ENCODE data around the gene NAA20. TPM values are rescaled to one million over a fixed set of nuclear protein-coding genes. Genes with fewer than 3 reads are reported as not detected.

NAA20 gene
- total and polyA plus RNA-seq, 2 of the 13 experiments (the other 11 are each of a cell fraction or from before 2014, with no cell fraction given): 81.9 to 82.8 TPM

DNA sequence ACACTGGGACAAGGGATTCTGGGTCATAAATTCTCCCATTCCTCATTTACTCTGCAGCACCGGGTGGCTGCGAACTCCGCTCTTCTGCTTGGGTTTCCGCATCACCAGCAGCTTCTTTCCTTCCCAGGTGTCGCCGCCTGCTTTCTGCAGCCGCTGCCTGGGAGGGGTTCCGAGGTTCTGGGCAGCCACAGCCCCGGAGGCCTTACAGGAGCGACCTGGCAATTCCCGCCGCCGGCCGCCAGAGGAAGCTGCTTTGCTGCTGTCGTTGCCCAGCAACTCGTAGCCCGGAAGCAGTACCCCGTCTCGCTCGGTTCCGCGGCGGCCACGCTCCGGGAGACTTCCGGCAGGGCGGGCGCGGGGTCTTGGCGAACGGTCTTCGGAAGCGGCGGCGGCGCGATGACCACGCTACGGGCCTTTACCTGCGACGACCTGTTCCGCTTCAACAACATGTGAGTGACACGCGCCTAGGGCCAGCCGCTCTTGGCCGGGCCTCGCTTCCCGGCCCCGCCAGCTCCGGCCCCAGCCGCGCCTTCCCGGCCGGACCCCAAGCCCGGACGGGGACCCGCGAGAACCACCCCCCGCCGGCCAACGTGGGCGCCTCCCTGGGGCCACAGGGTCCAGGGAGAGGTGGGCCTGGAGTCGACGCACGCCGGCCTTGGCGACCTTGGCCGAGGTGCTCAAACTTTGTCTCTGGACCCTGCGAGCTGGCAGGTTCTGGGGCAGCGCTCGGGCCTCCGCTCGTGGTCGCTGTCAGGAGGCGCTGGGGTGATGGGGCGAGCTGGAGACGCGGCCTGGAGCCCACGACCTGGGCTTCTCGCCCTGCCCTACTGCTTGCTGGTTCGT lies at the start of gene NAA20 (continued):
- TF ChIP-seq, protein P1, sequence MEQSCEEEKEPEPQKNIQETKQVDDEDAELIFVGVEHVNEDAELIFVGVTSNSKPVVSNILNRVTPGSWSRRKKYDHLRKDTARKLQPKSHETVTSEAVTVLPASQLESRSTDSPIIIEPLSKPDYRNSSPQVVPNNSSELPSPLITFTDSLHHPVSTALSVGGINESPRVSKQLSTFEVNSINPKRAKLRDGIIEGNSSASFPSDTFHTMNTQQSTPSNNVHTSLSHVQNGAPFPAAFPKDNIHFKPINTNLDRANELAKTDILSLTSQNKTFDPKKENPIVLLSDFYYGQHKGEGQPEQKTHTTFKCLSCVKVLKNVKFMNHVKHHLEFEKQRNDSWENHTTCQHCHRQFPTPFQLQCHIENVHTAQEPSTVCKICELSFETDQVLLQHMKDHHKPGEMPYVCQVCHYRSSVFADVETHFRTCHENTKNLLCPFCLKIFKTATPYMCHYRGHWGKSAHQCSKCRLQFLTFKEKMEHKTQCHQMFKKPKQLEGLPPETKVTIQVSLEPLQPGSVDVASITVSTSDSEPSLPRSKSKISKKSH (CRISPR knock-in tag; IDR thresholded peaks at IDR 0.05; ENCODE audit: borderline replicate concordance): peak; percentile 98; the same call in 1 of the 2 replicates
- TF ChIP-seq, protein P2, sequence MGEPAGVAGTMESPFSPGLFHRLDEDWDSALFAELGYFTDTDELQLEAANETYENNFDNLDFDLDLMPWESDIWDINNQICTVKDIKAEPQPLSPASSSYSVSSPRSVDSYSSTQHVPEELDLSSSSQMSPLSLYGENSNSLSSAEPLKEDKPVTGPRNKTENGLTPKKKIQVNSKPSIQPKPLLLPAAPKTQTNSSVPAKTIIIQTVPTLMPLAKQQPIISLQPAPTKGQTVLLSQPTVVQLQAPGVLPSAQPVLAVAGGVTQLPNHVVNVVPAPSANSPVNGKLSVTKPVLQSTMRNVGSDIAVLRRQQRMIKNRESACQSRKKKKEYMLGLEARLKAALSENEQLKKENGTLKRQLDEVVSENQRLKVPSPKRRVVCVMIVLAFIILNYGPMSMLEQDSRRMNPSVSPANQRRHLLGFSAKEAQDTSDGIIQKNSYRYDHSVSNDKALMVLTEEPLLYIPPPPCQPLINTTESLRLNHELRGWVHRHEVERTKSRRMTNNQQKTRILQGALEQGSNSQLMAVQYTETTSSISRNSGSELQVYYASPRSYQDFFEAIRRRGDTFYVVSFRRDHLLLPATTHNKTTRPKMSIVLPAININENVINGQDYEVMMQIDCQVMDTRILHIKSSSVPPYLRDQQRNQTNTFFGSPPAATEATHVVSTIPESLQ (CRISPR knock-in tag; conservative IDR thresholded peaks at IDR 0.05): no peak; the same call in 1 of the 2 replicates
- TF ChIP-seq TAF1 (CRISPR knock-in tag; IDR thresholded peaks at IDR 0.05) (peak; percentile 90), HDAC1 (CRISPR knock-in tag; IDR thresholded peaks at IDR 0.05) (peak; percentile 99), NFRKB (IDR thresholded peaks at IDR 0.05) (no peak), FOSL2 (CRISPR knock-in tag; IDR thresholded peaks at IDR 0.05) (no peak; the same call in 1 of the 2 replicates), ZBTB1 (CRISPR knock-in tag; IDR thresholded peaks at IDR 0.05; ENCODE audit: borderline replicate concordance) (peak; percentile 53; the same call in 1 of the 2 replicates), JUN (CRISPR knock-in tag; IDR thresholded peaks at IDR 0.05) (peak; percentile 90)
- TF ChIP-seq, protein P3, sequence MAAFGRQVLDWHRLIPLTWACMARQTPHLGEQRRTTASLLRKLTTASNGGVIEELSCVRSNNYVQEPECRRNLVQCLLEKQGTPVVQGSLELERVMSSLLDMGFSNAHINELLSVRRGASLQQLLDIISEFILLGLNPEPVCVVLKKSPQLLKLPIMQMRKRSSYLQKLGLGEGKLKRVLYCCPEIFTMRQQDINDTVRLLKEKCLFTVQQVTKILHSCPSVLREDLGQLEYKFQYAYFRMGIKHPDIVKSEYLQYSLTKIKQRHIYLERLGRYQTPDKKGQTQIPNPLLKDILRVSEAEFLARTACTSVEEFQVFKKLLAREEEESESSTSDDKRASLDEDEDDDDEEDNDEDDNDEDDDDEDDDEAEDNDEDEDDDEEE (CRISPR knock-in tag; IDR thresholded peaks at IDR 0.05): peak; percentile 59; the same call in 1 of the 2 replicates
- TF ChIP-seq, protein P4, sequence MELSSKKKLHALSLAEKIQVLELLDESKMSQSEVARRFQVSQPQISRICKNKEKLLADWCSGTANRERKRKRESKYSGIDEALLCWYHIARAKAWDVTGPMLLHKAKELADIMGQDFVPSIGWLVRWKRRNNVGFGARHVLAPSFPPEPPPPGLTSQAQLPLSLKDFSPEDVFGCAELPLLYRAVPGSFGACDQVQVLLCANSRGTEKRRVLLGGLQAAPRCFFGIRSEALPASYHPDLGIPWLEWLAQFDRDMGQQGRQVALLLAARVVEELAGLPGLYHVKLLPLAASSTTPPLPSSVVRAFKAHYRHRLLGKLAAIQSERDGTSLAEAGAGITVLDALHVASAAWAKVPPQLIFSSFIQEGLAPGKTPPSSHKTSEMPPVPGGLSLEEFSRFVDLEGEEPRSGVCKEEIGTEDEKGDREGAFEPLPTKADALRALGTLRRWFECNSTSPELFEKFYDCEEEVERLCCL (CRISPR knock-in tag; IDR thresholded peaks at IDR 0.05; ENCODE audit: borderline replicate concordance): peak; percentile 90
- TF ChIP-seq, protein P5, sequence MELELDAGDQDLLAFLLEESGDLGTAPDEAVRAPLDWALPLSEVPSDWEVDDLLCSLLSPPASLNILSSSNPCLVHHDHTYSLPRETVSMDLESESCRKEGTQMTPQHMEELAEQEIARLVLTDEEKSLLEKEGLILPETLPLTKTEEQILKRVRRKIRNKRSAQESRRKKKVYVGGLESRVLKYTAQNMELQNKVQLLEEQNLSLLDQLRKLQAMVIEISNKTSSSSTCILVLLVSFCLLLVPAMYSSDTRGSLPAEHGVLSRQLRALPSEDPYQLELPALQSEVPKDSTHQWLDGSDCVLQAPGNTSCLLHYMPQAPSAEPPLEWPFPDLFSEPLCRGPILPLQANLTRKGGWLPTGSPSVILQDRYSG (CRISPR knock-in tag; IDR thresholded peaks at IDR 0.05): no peak; the same call in none of the 2 replicates
- TF ChIP-seq, protein P6, sequence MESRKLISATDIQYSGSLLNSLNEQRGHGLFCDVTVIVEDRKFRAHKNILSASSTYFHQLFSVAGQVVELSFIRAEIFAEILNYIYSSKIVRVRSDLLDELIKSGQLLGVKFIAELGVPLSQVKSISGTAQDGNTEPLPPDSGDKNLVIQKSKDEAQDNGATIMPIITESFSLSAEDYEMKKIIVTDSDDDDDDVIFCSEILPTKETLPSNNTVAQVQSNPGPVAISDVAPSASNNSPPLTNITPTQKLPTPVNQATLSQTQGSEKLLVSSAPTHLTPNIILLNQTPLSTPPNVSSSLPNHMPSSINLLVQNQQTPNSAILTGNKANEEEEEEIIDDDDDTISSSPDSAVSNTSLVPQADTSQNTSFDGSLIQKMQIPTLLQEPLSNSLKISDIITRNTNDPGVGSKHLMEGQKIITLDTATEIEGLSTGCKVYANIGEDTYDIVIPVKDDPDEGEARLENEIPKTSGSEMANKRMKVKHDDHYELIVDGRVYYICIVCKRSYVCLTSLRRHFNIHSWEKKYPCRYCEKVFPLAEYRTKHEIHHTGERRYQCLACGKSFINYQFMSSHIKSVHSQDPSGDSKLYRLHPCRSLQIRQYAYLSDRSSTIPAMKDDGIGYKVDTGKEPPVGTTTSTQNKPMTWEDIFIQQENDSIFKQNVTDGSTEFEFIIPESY (CRISPR knock-in tag; IDR thresholded peaks at IDR 0.05): peak; percentile 53; the same call in 1 of the 2 replicates
- TF ChIP-seq, protein P7, sequence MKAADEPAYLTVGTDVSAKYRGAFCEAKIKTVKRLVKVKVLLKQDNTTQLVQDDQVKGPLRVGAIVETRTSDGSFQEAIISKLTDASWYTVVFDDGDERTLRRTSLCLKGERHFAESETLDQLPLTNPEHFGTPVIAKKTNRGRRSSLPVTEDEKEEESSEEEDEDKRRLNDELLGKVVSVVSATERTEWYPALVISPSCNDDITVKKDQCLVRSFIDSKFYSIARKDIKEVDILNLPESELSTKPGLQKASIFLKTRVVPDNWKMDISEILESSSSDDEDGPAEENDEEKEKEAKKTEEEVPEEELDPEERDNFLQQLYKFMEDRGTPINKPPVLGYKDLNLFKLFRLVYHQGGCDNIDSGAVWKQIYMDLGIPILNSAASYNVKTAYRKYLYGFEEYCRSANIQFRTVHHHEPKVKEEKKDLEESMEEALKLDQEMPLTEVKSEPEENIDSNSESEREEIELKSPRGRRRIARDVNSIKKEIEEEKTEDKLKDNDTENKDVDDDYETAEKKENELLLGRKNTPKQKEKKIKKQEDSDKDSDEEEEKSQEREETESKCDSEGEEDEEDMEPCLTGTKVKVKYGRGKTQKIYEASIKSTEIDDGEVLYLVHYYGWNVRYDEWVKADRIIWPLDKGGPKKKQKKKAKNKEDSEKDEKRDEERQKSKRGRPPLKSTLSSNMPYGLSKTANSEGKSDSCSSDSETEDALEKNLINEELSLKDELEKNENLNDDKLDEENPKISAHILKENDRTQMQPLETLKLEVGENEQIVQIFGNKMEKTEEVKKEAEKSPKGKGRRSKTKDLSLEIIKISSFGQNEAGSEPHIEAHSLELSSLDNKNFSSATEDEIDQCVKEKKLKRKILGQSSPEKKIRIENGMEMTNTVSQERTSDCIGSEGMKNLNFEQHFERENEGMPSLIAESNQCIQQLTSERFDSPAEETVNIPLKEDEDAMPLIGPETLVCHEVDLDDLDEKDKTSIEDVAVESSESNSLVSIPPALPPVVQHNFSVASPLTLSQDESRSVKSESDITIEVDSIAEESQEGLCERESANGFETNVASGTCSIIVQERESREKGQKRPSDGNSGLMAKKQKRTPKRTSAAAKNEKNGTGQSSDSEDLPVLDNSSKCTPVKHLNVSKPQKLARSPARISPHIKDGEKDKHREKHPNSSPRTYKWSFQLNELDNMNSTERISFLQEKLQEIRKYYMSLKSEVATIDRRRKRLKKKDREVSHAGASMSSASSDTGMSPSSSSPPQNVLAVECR (CRISPR knock-in tag; IDR thresholded peaks at IDR 0.05; ENCODE audit: borderline replicate concordance): peak; percentile 100
